ENCODE results near the gene OBSL1. TPM values are rescaled to one million over a fixed set of nuclear protein-coding genes. Genes with fewer than 3 reads are reported as not detected.

OBSL1 gene
- total RNA-seq, 1 experiment from 2014 or later: 76.5 TPM

DNA sequence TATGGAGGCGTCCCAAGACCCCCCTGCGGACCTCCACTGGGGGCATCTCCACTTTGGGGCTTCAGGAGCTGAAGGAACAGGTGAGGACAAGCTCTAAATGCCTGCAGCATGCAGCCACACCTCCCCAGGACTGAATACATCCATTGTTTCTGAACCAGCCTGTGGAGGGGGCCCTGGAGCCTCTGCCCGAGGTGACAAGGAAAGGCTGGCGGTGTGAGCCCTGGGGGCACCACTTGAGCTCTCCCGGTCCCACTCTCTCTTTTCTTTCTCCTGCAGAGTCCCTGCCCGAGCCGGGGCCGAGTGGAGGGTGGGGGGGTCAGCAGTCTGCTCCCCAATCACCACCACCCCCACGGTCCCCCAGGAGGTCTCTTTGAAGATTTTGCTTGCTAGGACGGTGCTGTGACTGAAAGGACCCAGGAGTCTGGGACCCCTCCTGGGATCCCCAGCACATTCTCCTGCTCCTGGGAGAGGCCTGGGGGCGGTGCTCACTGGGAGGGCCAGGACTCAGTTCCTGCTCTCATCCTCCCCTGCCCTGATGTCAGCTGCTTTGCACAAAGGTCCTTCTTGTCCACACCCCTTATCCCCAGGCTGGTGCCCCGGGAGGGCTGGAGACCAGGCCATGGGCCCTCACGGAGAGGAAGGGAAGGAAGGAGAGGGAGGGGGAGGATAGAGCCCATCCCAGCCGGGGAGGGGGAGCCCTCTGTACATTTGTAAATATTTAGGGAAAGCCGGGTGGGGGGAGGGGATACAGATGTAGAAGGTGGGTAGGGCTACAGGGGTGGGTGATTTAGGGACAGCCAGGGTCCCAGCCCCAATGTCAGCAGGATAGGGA lies 33.5 kb downstream of the OBSL1 start:
- Mint-ChIP-seq H3K9me3 (ENCODE audit: low read depth, unreplicated experiment) (no peaks in the 10 kb centered on the region), H3K4me1 (ENCODE audit: low read depth, unreplicated experiment) (peaks cover 27% of the 10 kb centered on the region), H3K27me3 (ENCODE audit: unreplicated experiment) (peaks cover 13% of the 10 kb centered on the region), H3K36me3 (ENCODE audit: insufficient read depth, unreplicated experiment) (peaks cover 54% of the 10 kb centered on the region), H3K27ac (ENCODE audit: unreplicated experiment) (peak overlapping the region; percentile 53), H3K4me3 (ENCODE audit: low read depth, unreplicated experiment) (no peak overlapping the region)
- intact Hi-C loops (cut with micrococcal nuclease; ENCODE audit: unreplicated experiment): no loop called here
- peak; percentile 69 for DNase-seq
- peak; percentile 19 for TF ChIP-seq CTCF (IDR thresholded peaks at IDR 0.05; ENCODE audit: unreplicated experiment)
- no TSS peak for BruUV-seq (replicated peaks)
- CTCF ChIA-PET: interaction anchor here (0.5 to 1.3 kb wide), 8 partner anchors 10 to 565 kb away, joined by 3 to 8 read pairs (median 5); no protein-coding TSS in a partner anchor

- H3K27ac Mint-ChIP-seq (ENCODE audit: unreplicated experiment): peak overlapping the region; percentile 70
- peaks cover 22% of the 10 kb centered on the region for H3K27me3 Mint-ChIP-seq (ENCODE audit: unreplicated experiment)
- CTCF ChIA-PET: interaction anchor here (0.5 to 1.3 kb wide), 7 partner anchors 9 to 152 kb away, joined by 3 to 8 read pairs (median 5); no protein-coding TSS in a partner anchor
- no TSS peak for BruUV-seq (replicated peaks)
- no peak for TF ChIP-seq CTCF (IDR thresholded peaks at IDR 0.05; ENCODE audit: unreplicated experiment)
- no peaks in the 10 kb centered on the region for H3K9me3 Mint-ChIP-seq (ENCODE audit: low read depth, unreplicated experiment)
- intact Hi-C loops (cut with micrococcal nuclease; ENCODE audit: unreplicated experiment): no loop called here
- peaks cover 24% of the 10 kb centered on the region for H3K4me1 Mint-ChIP-seq (ENCODE audit: low read depth, unreplicated experiment)
- no peak for DNase-seq
- no peak overlapping the region for H3K4me3 Mint-ChIP-seq (ENCODE audit: low read depth, unreplicated experiment)
- H3K36me3 Mint-ChIP-seq (ENCODE audit: insufficient read depth, unreplicated experiment): peaks cover 45% of the 10 kb centered on the region
Measured at GRCh38 chr2:219536967-219537366, 34.4 kb downstream of the OBSL1 start.

DNA sequence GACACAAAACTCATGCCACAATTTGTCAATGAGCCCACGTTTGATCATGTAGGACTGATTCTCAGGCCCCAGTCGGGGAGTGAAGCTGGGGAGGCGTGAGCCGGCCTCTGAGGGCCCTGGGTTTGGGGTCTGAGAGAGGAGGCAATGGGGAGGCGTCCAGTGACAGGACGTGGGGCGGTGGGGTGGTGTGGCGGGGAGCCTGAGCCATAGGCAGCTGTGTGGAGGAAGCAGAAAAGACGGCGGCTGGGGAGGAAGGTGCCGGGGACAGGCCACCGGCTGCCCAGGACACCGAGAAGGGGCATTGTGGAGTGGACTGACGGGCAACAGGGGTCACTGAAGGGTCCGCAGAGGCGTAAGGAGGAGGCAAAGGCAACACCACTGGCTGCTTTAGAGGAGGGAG lies 34.9 kb downstream of the OBSL1 start:
- intact Hi-C loops (cut with micrococcal nuclease; ENCODE audit: unreplicated experiment): no loop called here
- TF ChIP-seq CTCF (IDR thresholded peaks at IDR 0.05; ENCODE audit: unreplicated experiment): no peak
- no TSS peak for BruUV-seq (replicated peaks)

DNA sequence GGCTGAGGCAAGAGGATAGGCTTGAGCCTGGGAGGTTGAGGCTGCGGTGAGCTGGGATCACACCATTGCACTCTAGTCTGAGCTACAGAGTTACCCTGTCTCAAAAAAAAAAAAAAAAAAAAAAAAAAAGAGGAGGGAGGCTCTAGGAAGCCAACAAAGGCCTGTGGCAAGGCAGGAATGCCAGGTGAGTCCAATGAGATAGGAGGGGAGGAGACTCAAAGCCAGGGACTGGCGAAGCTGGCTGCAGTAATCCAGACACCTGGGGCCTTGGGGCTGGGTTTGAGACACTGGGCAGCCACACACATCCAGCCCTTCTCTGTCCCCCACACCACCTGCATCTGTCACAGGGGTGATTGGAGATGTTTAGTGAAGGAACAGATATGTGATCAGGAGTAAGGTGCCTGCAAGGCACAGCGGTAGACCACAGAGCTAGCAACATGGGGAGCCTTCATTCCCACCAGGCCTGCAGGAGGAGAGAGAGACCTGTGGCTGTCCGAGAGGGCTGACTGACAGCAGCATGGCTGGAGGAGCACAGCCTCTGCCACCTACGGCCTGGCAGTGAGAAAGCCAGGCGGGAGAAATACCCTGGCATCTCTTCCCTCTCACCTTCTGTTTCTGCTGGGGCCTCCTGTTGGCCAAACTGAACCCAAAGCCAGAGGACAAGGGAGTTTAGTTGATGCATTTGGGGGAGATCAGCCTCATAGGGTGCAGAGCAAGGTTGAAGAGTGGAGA lies 37.2 kb downstream of the OBSL1 start:
- Mint-ChIP-seq H3K36me3 (ENCODE audit: insufficient read depth, unreplicated experiment) (peaks cover 25% of the 10 kb centered on the region), H3K4me1 (ENCODE audit: low read depth, unreplicated experiment) (peaks cover 18% of the 10 kb centered on the region), H3K27me3 (ENCODE audit: unreplicated experiment) (peaks cover 50% of the 10 kb centered on the region), H3K27ac (ENCODE audit: unreplicated experiment) (no peak overlapping the region), H3K9me3 (ENCODE audit: low read depth, unreplicated experiment) (no peaks in the 10 kb centered on the region), H3K4me3 (ENCODE audit: low read depth, unreplicated experiment) (no peak overlapping the region)
- no TSS peak for BruUV-seq (replicated peaks)
- CTCF ChIA-PET: no interaction called here
- no peak for TF ChIP-seq CTCF (IDR thresholded peaks at IDR 0.05; ENCODE audit: unreplicated experiment)
- DNase-seq: no peak
- intact Hi-C loops (cut with micrococcal nuclease; ENCODE audit: unreplicated experiment): no loop called here

More for the DNA sequence above, 34.9 kb downstream of the OBSL1 start:
- no peak overlapping the region for H3K4me3 Mint-ChIP-seq (ENCODE audit: low read depth, unreplicated experiment)
- H3K27ac Mint-ChIP-seq (ENCODE audit: unreplicated experiment): peak overlapping the region; percentile 70
- peaks cover 40% of the 10 kb centered on the region for H3K36me3 Mint-ChIP-seq (ENCODE audit: insufficient read depth, unreplicated experiment)
- H3K27me3 Mint-ChIP-seq (ENCODE audit: unreplicated experiment): peaks cover 27% of the 10 kb centered on the region
- no peak for DNase-seq
- CTCF ChIA-PET: interaction anchor here (1.3 kb wide), 1 partner anchor 9 kb away, joined by 3 read pairs; no protein-coding TSS in a partner anchor
- H3K9me3 Mint-ChIP-seq (ENCODE audit: low read depth, unreplicated experiment): no peaks in the 10 kb centered on the region
- H3K4me1 Mint-ChIP-seq (ENCODE audit: low read depth, unreplicated experiment): peaks cover 19% of the 10 kb centered on the region

Data from Calu3 (cell line).